GM12801 (cell line): ENCODE measurements around the gene IBTK.

Source experiments
- TF ChIP-seq, protein P1 (sequence below): IDR thresholded peaks from one replicate; pipeline ENCODE4 v1.5.1; 2011; ENCODE audit warnings: control low read depth; ENCODE audit not compliant: insufficient read length; ENCODE audit errors: extremely low read depth

The IBTK gene

DNA sequence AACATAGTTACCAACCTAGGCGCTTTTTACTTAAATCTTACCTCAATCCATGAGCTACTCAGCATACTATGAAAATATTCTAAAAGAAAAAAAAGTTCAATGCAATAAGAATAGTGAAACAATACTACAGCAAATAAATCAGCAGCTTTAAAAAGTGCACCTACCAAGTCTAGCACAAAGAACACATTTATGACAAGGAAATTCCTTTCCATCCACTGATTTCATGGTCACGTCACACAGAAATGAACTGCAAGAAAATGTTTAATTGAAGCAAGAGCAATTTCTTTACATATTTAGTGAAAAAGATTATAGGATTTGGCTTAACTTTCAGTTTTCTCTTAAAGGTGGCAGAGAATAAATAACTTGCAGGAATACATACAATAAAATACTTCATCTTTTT, 36.2 kb downstream of the IBTK start:
- TF ChIP-seq, protein P1, sequence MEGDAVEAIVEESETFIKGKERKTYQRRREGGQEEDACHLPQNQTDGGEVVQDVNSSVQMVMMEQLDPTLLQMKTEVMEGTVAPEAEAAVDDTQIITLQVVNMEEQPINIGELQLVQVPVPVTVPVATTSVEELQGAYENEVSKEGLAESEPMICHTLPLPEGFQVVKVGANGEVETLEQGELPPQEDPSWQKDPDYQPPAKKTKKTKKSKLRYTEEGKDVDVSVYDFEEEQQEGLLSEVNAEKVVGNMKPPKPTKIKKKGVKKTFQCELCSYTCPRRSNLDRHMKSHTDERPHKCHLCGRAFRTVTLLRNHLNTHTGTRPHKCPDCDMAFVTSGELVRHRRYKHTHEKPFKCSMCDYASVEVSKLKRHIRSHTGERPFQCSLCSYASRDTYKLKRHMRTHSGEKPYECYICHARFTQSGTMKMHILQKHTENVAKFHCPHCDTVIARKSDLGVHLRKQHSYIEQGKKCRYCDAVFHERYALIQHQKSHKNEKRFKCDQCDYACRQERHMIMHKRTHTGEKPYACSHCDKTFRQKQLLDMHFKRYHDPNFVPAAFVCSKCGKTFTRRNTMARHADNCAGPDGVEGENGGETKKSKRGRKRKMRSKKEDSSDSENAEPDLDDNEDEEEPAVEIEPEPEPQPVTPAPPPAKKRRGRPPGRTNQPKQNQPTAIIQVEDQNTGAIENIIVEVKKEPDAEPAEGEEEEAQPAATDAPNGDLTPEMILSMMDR = no peak

DNA sequence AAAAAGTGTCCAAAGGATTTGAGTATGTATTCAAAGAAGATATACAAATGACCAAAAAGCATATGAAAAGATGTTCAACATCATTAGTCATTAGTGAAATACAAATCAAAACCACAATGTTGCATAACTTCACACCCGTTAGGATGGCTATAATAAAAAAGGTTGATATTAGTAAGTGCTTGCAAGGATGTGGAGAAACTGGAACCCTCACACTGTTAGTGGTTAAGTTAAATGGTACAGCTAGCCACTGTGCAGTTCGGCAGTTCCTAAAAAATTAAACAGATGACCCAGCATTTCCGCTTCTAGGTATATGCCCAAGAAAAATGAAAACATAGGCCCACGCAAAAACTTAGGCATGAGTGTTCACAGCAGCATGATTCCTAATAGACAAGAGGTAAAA, 38.6 kb downstream of the IBTK start:
- TF ChIP-seq, protein P1 = no peak

DNA sequence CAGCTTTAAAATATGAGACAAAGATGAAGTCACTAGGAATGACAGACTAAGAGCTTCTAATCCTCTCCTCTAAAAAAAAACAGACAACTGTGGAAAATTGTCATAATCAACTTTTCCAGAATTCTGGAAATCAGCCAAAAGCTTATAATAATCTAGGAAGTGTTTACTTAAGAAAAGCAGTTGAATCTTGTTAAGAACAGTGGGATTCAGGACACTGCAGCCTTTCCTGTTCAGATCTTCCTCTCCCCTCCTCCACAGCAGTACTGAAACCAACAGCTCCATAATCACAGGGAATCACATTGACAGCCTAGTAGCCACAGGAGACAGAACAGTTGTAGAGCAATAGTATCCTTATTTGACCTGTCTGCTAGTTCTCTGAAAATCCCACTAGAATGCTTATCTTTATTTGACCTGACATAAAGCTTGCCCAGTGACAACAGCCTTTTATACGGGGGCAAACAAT, 41.6 kb downstream of the IBTK start:
- TF ChIP-seq, protein P1 = no peak

DNA sequence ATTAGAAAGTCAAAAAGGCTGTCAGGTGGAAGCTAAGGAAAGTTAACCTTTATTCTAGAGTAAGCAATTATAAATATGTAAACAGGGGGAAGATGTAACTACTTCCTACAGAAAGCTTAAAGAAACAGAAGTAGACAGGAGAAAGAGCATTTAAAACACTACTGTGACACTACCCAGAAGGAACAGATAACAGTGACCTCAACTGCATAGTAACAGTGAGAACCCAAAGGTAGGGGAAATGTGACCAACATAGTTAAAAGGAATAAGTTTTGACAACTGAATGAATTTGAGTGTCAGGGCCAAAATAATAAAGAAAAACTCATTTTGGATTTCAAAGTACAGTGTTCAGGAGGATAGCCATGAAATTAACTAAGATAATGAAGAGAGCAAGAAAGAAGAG, 43.5 kb downstream of the IBTK start:
- TF ChIP-seq, protein P1 = no peak

DNA sequence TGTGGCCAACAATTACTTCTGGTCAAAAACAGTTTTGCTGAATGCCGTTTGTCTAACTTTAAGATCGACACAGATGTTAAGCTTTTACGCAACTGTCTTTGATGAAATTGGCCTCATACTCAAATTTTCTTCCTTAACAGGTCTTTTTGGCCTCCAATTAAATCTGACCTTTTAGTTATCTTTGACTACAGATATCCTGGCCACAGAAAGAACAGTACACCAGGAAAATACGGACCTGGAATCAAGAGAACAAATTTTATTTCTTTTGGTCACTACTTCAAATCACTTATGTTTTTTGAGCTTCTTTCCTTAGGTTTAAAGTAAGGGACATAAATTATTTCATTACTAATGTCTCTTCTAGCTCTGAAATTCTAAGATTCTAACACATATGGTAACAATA, 49.8 kb downstream of the IBTK start:
- TF ChIP-seq, protein P1 = no peak

DNA sequence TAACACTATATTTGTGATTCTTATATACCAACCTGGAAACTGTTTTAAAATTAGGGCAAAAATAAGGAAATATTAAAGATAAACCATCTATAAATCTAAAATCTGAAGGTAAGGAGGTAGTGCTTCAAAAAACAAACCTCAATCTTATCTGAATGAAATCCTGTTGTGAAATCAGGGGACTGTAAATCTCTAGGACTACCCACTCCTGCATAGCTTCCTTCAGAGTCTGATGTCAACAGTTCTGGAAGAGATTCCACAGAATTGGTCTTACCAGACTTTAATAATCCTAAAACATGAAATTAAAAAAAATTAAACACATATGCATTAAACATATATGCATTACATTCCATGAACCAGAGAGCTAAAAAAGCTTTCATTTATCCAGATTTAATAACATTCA, 51.4 kb downstream of the IBTK start:
- TF ChIP-seq, protein P1 = no peak

DNA sequence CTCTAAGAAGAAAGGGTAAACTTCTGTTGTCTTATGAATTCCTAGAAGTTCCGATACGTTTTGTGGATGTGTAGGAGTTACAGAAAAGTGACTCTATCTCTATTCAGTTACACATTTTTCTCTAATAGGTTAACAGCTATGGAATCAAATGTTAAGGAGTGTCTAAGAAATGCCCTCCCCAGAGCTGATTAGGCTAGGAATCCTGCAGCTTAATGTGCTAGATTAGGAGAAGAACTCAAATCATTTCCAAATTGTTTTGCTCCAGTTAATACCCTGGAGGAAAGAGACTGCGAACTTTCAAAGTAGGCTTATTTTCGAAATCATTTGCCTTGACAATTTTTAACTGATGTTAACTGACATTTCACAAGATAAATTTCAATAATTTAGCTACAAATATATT, 51.9 kb downstream of the IBTK start:
- TF ChIP-seq, protein P1 = no peak
